ENCODE results near the gene PC. TPM values are rescaled to one million over a fixed set of nuclear protein-coding genes. Genes with fewer than 3 reads are reported as not detected.
"Not testable (repeated sequence)": the region's sequence is repeated elsewhere in the genome, so short reads cannot be mapped to it uniquely, and the experiment has no call there.

The PC gene
- polyA plus RNA-seq, 2 donors = 18.0 to 24.9 TPM

DNA sequence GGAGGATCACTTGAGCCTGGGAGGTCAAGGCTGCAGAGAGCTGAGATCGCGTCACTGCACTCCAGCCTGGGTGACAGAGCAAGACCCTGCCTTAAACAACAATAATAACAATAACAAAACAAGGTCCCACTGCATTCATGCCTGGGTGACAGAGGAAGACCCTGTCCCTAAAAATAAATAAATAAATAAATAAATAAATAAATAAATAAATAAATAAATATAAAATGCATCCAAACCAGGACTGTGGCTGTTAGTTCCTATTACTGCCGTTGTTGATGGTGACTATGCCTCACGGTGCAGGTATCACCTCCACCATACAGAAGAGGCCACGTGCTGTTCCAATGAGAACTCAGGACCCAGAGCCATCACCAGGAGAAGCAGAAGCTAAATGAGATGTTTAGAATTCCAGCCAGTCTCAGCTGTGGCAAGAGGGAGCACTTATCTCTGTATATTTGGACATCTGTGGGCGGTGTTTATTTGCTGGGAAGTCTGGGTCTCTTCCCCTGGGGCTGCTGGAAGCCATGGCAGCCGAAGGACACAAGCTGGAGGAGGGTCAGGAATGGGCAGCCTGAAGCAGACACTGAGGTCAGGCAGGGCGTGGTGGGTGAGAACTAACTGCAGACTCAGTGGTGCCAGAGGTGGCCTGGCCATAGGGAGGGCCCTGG is 38.6 kb upstream of the PC start:
- Histone ChIP-seq H3K4me1 (ENCODE audit: control insufficient read depth in 2 of 2, insufficient read depth in 2 of 2, low read length in 1 of 2) (no peaks in the 10 kb centered on the region), H3K4me3 (ENCODE audit: low read depth in 1 of 2, low read length in 2 of 2) (no peak overlapping the region), H3K9me3 (ENCODE audit: control insufficient read depth in 2 of 2, insufficient read depth in 1 of 2, low read depth in 1 of 2, low read length in 1 of 2) (no peaks in the 10 kb centered on the region), H3K27ac (ENCODE audit: low read depth in 2 of 2, low read length in 1 of 2) (no peak overlapping the region), H3K36me3 (ENCODE audit: control insufficient read depth in 2 of 2, insufficient read depth in 2 of 2, low read length in 1 of 2) (no peaks in the 10 kb centered on the region), H3K27me3 (ENCODE audit: control insufficient read depth in 1 of 2, insufficient read depth in 2 of 2, low read length in 2 of 2) (no peaks in the 10 kb centered on the region)
- 67 to 68% methylated on average over 8 of the region's 8 CpGs for WGBS, 2 donors

GRCh38 chr11:66992041-66992440 is 33.9 kb upstream of the PC start:
- WGBS, 2 donors = 60 to 66% methylated on average over 2 of the region's 2 CpGs
- H3K9me3 ChIP-seq (ENCODE audit: control insufficient read depth in 2 of 2, insufficient read depth in 1 of 2, low read depth in 1 of 2, low read length in 1 of 2) = no peaks in the 10 kb centered on the region
- no peak overlapping the region for H3K27ac ChIP-seq (ENCODE audit: low read depth in 2 of 2, low read length in 1 of 2)
- no peaks in the 10 kb centered on the region for H3K36me3 ChIP-seq (ENCODE audit: control insufficient read depth in 2 of 2, insufficient read depth in 2 of 2, low read length in 1 of 2)
- H3K4me1 ChIP-seq (ENCODE audit: control insufficient read depth in 2 of 2, insufficient read depth in 2 of 2, low read length in 1 of 2) = no peaks in the 10 kb centered on the region
- H3K4me3 ChIP-seq (ENCODE audit: low read depth in 1 of 2, low read length in 2 of 2) = no peak overlapping the region
- no peaks in the 10 kb centered on the region for H3K27me3 ChIP-seq (ENCODE audit: control insufficient read depth in 1 of 2, insufficient read depth in 2 of 2, low read length in 2 of 2)

DNA sequence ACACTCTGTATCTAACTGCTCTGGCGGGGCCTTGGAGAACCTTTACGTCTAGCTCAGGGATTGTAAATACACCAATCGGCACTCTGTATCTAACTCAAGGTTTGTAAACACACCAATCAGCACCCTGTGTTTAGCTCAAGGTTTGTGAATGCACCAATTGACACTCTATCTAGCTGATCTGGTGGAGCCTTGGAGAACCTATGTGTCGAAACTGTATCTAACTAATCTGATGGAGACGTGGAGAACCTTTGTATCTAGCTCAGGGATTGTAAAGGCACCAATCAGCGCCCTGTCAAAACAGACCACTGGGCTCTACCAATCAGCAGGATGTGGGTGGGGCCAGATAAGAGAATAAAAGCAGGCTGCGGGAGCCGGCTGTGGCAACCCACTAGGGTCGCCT is 31.2 kb upstream of the PC start:
- not testable (repeated sequence) for H3K9me3 ChIP-seq (ENCODE audit: control insufficient read depth in 2 of 2, insufficient read depth in 1 of 2, low read depth in 1 of 2, low read length in 1 of 2); H3K4me3 ChIP-seq (ENCODE audit: low read depth in 1 of 2, low read length in 2 of 2); H3K27me3 ChIP-seq (ENCODE audit: control insufficient read depth in 1 of 2, insufficient read depth in 2 of 2, low read length in 2 of 2); H3K4me1 ChIP-seq (ENCODE audit: control insufficient read depth in 2 of 2, insufficient read depth in 2 of 2, low read length in 1 of 2); H3K27ac ChIP-seq (ENCODE audit: low read depth in 2 of 2, low read length in 1 of 2); H3K36me3 ChIP-seq (ENCODE audit: control insufficient read depth in 2 of 2, insufficient read depth in 2 of 2, low read length in 1 of 2)
- 74 to 85% methylated on average over 9 of the region's 9 CpGs for WGBS, 2 donors

- not testable (repeated sequence) for H3K4me3 ChIP-seq (ENCODE audit: low read depth in 1 of 2, low read length in 2 of 2); H3K4me1 ChIP-seq (ENCODE audit: control insufficient read depth in 2 of 2, insufficient read depth in 2 of 2, low read length in 1 of 2)
- WGBS, 2 donors = 93 to 96% methylated on average over 28 of the region's 28 CpGs
Observed at GRCh38 chr11:66988741-66989140, 30.6 kb upstream of the PC start.

DNA sequence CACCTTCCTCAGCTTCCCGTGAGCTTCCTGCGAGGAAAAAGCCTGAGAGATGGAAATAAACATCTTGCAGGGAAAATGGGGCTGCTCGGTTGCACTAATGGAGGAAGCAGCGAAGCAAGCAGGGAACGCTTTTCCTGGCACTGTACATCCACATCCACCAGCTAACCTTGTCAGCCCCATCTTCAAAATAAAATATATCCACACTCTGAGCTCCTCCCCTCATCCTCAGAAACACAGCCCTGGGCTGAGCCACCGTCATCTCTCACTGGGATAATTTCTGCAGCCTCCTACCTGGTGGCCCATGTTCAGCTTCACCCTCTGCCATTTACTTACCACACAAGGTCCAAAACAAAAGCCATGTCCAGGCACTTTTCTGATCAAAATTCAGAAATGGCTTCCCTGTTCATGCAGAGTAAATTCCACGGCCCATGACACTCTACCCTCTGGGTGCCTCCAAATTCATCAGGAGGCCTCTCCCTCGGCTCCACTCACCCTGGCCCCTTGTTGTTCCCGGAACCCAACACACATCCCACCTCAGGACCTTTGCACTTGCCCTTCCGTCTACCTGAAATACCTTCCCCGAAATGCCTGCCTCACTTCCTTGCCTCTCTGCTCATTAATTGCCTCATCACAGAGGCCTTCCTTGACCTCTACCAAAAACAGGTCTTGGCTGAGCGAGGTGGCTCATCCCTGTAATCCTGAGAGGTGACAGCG is 29.9 kb upstream of the PC start:
- Histone ChIP-seq H3K27ac (ENCODE audit: low read depth in 2 of 2, low read length in 1 of 2) (no peak overlapping the region), H3K27me3 (ENCODE audit: control insufficient read depth in 1 of 2, insufficient read depth in 2 of 2, low read length in 2 of 2) (no peaks in the 10 kb centered on the region), H3K36me3 (ENCODE audit: control insufficient read depth in 2 of 2, insufficient read depth in 2 of 2, low read length in 1 of 2) (no peaks in the 10 kb centered on the region), H3K9me3 (ENCODE audit: control insufficient read depth in 2 of 2, insufficient read depth in 1 of 2, low read depth in 1 of 2, low read length in 1 of 2) (peaks cover 0 to 2% of the 10 kb centered on the region in 2 donors), H3K4me3 (ENCODE audit: low read depth in 1 of 2, low read length in 2 of 2) (no peak overlapping the region), H3K4me1 (ENCODE audit: control insufficient read depth in 2 of 2, insufficient read depth in 2 of 2, low read length in 1 of 2) (peaks cover 0 to 13% of the 10 kb centered on the region in 2 donors)
- 85 to 88% methylated on average over 13 of the region's 13 CpGs for WGBS, 2 donors

More at GRCh38 chr11:66988741-66989140, 30.6 kb upstream of the PC start:
- not testable (repeated sequence) for H3K36me3 ChIP-seq (ENCODE audit: control insufficient read depth in 2 of 2, insufficient read depth in 2 of 2, low read length in 1 of 2); H3K9me3 ChIP-seq (ENCODE audit: control insufficient read depth in 2 of 2, insufficient read depth in 1 of 2, low read depth in 1 of 2, low read length in 1 of 2); H3K27me3 ChIP-seq (ENCODE audit: control insufficient read depth in 1 of 2, insufficient read depth in 2 of 2, low read length in 2 of 2); H3K27ac ChIP-seq (ENCODE audit: low read depth in 2 of 2, low read length in 1 of 2)

GRCh38 chr11:66987158-66987620 is 29.0 kb upstream of the PC start:
- peaks cover 0 to 2% of the 10 kb centered on the region in 2 donors for H3K9me3 ChIP-seq (ENCODE audit: control insufficient read depth in 2 of 2, insufficient read depth in 1 of 2, low read depth in 1 of 2, low read length in 1 of 2)
- H3K27me3 ChIP-seq (ENCODE audit: control insufficient read depth in 1 of 2, insufficient read depth in 2 of 2, low read length in 2 of 2) = no peaks in the 10 kb centered on the region
- peaks cover 0 to 13% of the 10 kb centered on the region in 2 donors for H3K4me1 ChIP-seq (ENCODE audit: control insufficient read depth in 2 of 2, insufficient read depth in 2 of 2, low read length in 1 of 2)
- 78 to 80% methylated on average over 6 of the region's 6 CpGs for WGBS, 2 donors
- no peaks in the 10 kb centered on the region for H3K36me3 ChIP-seq (ENCODE audit: control insufficient read depth in 2 of 2, insufficient read depth in 2 of 2, low read length in 1 of 2)
- H3K27ac ChIP-seq (ENCODE audit: low read depth in 2 of 2, low read length in 1 of 2) = no peak overlapping the region
- no peak overlapping the region for H3K4me3 ChIP-seq (ENCODE audit: low read depth in 1 of 2, low read length in 2 of 2)

- no peaks in the 10 kb centered on the region for H3K27me3 ChIP-seq (ENCODE audit: control insufficient read depth in 1 of 2, insufficient read depth in 2 of 2, low read length in 2 of 2)
- no peak overlapping the region for H3K27ac ChIP-seq (ENCODE audit: low read depth in 2 of 2, low read length in 1 of 2)
- H3K4me1 ChIP-seq (ENCODE audit: control insufficient read depth in 2 of 2, insufficient read depth in 2 of 2, low read length in 1 of 2) = peaks cover 0 to 13% of the 10 kb centered on the region in 2 donors
- H3K4me3 ChIP-seq (ENCODE audit: low read depth in 1 of 2, low read length in 2 of 2) = no peak overlapping the region
- H3K9me3 ChIP-seq (ENCODE audit: control insufficient read depth in 2 of 2, insufficient read depth in 1 of 2, low read depth in 1 of 2, low read length in 1 of 2) = peaks cover 0 to 2% of the 10 kb centered on the region in 2 donors
- 72 to 76% methylated on average over 7 of the region's 7 CpGs for WGBS, 2 donors
- no peaks in the 10 kb centered on the region for H3K36me3 ChIP-seq (ENCODE audit: control insufficient read depth in 2 of 2, insufficient read depth in 2 of 2, low read length in 1 of 2)
Observed at GRCh38 chr11:66986178-66986545, 28.0 kb upstream of the PC start.

DNA sequence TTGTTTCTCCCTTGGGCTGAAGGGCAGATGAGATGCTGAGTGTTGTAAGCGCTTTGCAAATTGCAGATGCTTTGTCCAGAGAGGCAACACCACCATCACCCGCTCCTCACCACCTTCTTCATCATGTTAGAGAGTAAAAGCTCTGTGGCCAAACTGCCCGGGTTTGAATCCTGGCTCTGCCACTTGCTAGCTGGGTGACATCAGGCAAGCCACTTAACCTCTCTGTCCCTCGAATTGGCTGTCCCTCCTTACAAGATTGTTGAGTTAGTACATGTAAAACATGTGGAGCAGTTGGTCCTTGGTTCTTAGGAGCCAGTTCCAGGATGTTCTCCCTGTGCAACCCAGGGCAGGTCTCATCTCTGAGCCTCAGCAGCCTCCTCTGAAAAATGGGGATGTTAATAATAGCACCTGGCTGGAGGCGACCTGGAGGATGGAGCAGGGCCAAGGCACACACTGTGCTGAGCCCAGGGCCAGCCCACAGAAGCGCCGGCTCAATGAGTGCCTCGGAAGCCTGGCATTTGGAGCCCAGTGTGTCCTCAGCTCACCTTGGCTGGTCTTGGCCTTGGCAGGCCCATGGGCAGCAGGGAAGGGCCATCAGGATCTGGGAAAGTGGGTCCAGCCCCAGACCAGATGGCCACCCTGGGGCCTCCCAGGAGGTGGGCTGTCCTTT is 27.5 kb upstream of the PC start:
- WGBS, 2 donors = 64 to 67% methylated on average over 8 of the region's 8 CpGs
- Histone ChIP-seq H3K36me3 (ENCODE audit: control insufficient read depth in 2 of 2, insufficient read depth in 2 of 2, low read length in 1 of 2) (no peaks in the 10 kb centered on the region), H3K9me3 (ENCODE audit: control insufficient read depth in 2 of 2, insufficient read depth in 1 of 2, low read depth in 1 of 2, low read length in 1 of 2) (peaks cover 0 to 2% of the 10 kb centered on the region in 2 donors), H3K4me1 (ENCODE audit: control insufficient read depth in 2 of 2, insufficient read depth in 2 of 2, low read length in 1 of 2) (peaks cover 0 to 13% of the 10 kb centered on the region in 2 donors), H3K27me3 (ENCODE audit: control insufficient read depth in 1 of 2, insufficient read depth in 2 of 2, low read length in 2 of 2) (no peaks in the 10 kb centered on the region), H3K4me3 (ENCODE audit: low read depth in 1 of 2, low read length in 2 of 2) (no peak overlapping the region), H3K27ac (ENCODE audit: low read depth in 2 of 2, low read length in 1 of 2) (no peak overlapping the region)

DNA sequence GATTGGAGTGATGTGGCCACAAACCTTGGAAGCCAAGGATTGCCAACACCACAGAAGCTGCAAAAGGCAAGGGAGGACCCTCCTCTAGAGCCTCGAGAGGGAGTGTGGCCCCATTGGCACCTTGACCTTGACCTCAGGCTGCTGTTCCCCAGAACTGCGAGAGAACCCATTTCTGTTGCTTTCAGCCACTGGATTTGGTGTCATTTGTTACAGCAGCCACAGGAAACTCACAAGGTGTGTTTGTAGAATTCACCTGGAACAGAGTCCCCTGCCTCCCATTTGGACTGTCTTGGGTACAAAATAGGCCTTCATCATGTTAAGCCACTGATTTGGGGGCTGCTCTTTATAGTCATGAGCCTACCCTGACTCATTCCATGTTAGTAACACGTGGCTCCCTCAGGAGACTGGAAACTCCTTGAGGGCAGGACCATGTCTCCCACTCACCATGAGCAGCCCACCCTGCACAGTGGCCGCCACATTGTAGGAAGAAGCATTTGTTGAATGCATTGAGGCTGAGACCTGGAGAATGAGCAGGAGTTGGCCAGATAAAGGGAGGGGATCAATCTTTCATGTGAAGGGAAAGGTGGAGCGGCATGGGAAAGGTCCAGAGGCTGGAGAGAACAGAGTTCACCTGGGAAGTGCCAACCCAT is 25.2 kb upstream of the PC start:
- no peaks in the 10 kb centered on the region for H3K36me3 ChIP-seq (ENCODE audit: control insufficient read depth in 2 of 2, insufficient read depth in 2 of 2, low read length in 1 of 2)

More for the DNA sequence above, 25.2 kb upstream of the PC start:
- Histone ChIP-seq H3K9me3 (ENCODE audit: control insufficient read depth in 2 of 2, insufficient read depth in 1 of 2, low read depth in 1 of 2, low read length in 1 of 2) (peaks cover 0 to 2% of the 10 kb centered on the region in 2 donors), H3K27me3 (ENCODE audit: control insufficient read depth in 1 of 2, insufficient read depth in 2 of 2, low read length in 2 of 2) (no peaks in the 10 kb centered on the region), H3K4me3 (ENCODE audit: low read depth in 1 of 2, low read length in 2 of 2) (no peak overlapping the region), H3K27ac (ENCODE audit: low read depth in 2 of 2, low read length in 1 of 2) (no peak overlapping the region), H3K4me1 (ENCODE audit: control insufficient read depth in 2 of 2, insufficient read depth in 2 of 2, low read length in 1 of 2) (peaks cover 0 to 13% of the 10 kb centered on the region in 2 donors)
- whole genome bisulfite sequencing, 2 donors = 85 to 88% methylated on average over 5 of the region's 5 CpGs
